Prostate gland (tissue), 2 donors: ENCODE data around the gene HEATR5B. TPM values are rescaled to one million over a fixed set of nuclear protein-coding genes. Genes with fewer than 3 reads are reported as not detected.
"Not testable (repeated sequence)": the region's sequence is repeated elsewhere in the genome, so short reads cannot be mapped to it uniquely, and the experiment has no call there.

Experiments used
- DNase-seq: peaks from one replicate; pipeline ENCODE4 v3.0.0-alpha.2; 2019; ENCODE audit warnings: low spot score
- H3K27ac ChIP-seq, 2 donors: fragments of 200-600 bp; sonication (generic); 2 replicates each; pipeline ENCODE4 v1.5.1; 2017 to 2019
- H3K27me3 ChIP-seq: fragments of 200-600 bp; sonication (generic); replicated peaks from 2 replicates; pipeline ENCODE4 v1.5.1; 2019; ENCODE audit not compliant: insufficient read depth
- H3K36me3 ChIP-seq, 2 donors: fragments of 200-600 bp; sonication (generic); 1 replicate in 1 of 2; 2 replicates in 1 of 2; pipeline versions ENCODE4 v1.5.1 to v1.8.1; 2017 to 2019
- H3K4me1 ChIP-seq: fragments of 200-600 bp; sonication (generic); replicated peaks from 2 replicates; pipeline ENCODE4 v1.5.1; 2019
- H3K4me3 ChIP-seq, 2 donors: fragments of 200-600 bp; sonication (generic); 2 replicates each; pipeline ENCODE4 v1.5.1; 2017 to 2019
- H3K9me3 ChIP-seq: fragments of 200-600 bp; sonication (generic); 2 replicates; pipeline ENCODE4 v1.5.1; 2017
- CTCF ChIP-seq, 4 experiments: fragments of 200-600 bp in 2 of 4; fragments of 450-650 bp in 2 of 4; sonication (generic) in 2 of 4; IDR thresholded peaks; 1 replicate in 3 of 4; 2 replicates in 1 of 4; pipeline ENCODE4 v1.5.1; 2016 to 2019; ENCODE audit warnings: antibody characterized with exemption in 4 of 4, mild to moderate bottlenecking in 2 of 4, moderate library complexity in 2 of 4
- POLR2A ChIP-seq: fragments of 450-650 bp; IDR thresholded peaks from one replicate; pipeline ENCODE4 v1.6.1; 2016; ENCODE audit warnings: antibody characterized with exemption, mild to moderate bottlenecking
- POLR2AphosphoS5 ChIP-seq: sonication (generic); formaldehyde crosslinking; IDR thresholded peaks from one replicate; pipeline ENCODE4 v1.6.1; 2017; ENCODE audit warnings: antibody characterized with exemption
- WGBS: methylation state at CpG from one replicate; pipeline ENCODE4 v1.1.5; 2018; 5-methylcytosine and 5-hydroxymethylcytosine counted together
- intact Hi-C: fragments of 100-400 bp; cut with DNase I; formaldehyde crosslinking; loops from one replicate; pipeline ENCODE4 v1.14.2; 2022
- total RNA-seq, 2 donors: library from RNA; depleted of rRNA; stranded (reverse); fragments of >200 nt; gene quantifications; one replicate each; pipeline ENCODE4 v1.1.0, GENCODE V29; 2016

HEATR5B gene
- total RNA-seq, 2 donors from 2014 or later: 31.1 to 37.4 TPM

DNA sequence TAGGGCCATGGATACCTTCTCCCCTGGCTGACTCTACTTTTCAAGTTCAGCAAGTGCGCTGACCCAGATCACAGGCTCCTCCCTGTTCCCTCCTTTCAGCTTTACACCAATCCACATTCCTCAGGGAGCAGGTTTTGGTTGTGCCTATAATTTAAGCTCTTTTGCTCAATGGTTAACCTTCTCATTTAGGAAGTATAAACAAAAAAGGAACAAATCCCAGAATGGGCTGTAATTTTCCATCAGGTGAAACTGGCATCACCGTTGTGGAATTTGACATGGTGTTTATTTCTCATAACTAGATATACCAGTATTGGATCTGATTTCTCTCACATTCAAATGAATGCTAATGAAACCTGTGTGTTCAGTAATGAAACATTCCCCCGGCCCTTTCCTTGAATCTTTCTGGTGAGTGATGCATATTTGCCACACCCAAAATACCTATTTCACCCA, 131.4 kb downstream of the HEATR5B start:
- no peak for DNase-seq
- Histone ChIP-seq H3K9me3 (no peaks in the 10 kb centered on the region), H3K27me3 (no peaks in the 10 kb centered on the region), H3K4me1 (no peaks in the 10 kb centered on the region), H3K4me3 (no peak overlapping the region), H3K36me3 (no peaks in the 10 kb centered on the region), H3K27ac (no peak overlapping the region)
- WGBS: 52% methylated on average over 3 of the region's 3 CpGs
- intact Hi-C loops: no loop called here
- TF ChIP-seq CTCF (IDR thresholded peaks at IDR 0.05): no peak
- TF ChIP-seq POLR2A: no peak
- TF ChIP-seq POLR2AphosphoS5: no peak

GRCh38 chr2:36951574-36951973, 132.6 kb downstream of the HEATR5B start:
- Histone ChIP-seq H3K9me3 (no peaks in the 10 kb centered on the region), H3K27ac (no peak overlapping the region), H3K36me3 (no peaks in the 10 kb centered on the region), H3K4me3 (no peak overlapping the region), H3K4me1 (no peaks in the 10 kb centered on the region), H3K27me3 (no peaks in the 10 kb centered on the region)
- no peak for DNase-seq
- intact Hi-C loops: no loop called here
- no peak for TF ChIP-seq POLR2AphosphoS5
- no peak for TF ChIP-seq POLR2A
- TF ChIP-seq CTCF (IDR thresholded peaks at IDR 0.05): no peak
- 91% methylated on average over 7 of the region's 7 CpGs for WGBS

GRCh38 chr2:36951027-36951518, 133.1 kb downstream of the HEATR5B start:
- Histone ChIP-seq H3K4me3 (no peak overlapping the region), H3K36me3 (no peaks in the 10 kb centered on the region), H3K27ac (no peak overlapping the region), H3K4me1 (no peaks in the 10 kb centered on the region), H3K27me3 (no peaks in the 10 kb centered on the region), H3K9me3 (no peaks in the 10 kb centered on the region)
- intact Hi-C loops: no loop called here
- no peak for DNase-seq
- TF ChIP-seq POLR2A (no peak), POLR2AphosphoS5 (no peak), CTCF (IDR thresholded peaks at IDR 0.05) (no peak)
- 94% methylated on average over 2 of the region's 2 CpGs for WGBS

- intact Hi-C loops: no loop called here
- Histone ChIP-seq H3K4me1 (no peaks in the 10 kb centered on the region), H3K4me3 (no peak overlapping the region), H3K9me3 (no peaks in the 10 kb centered on the region), H3K36me3 (no peaks in the 10 kb centered on the region), H3K27me3 (no peaks in the 10 kb centered on the region), H3K27ac (no peak overlapping the region)
- no peak for DNase-seq
- no peak for TF ChIP-seq POLR2A
- no peak for TF ChIP-seq CTCF (IDR thresholded peaks at IDR 0.05)
- no peak for TF ChIP-seq POLR2AphosphoS5
- WGBS: 66% methylated on average over 1 of the region's 1 CpG
These were observed 134.3 kb downstream of the HEATR5B start for GRCh38 chr2:36949845-36950244.

DNA sequence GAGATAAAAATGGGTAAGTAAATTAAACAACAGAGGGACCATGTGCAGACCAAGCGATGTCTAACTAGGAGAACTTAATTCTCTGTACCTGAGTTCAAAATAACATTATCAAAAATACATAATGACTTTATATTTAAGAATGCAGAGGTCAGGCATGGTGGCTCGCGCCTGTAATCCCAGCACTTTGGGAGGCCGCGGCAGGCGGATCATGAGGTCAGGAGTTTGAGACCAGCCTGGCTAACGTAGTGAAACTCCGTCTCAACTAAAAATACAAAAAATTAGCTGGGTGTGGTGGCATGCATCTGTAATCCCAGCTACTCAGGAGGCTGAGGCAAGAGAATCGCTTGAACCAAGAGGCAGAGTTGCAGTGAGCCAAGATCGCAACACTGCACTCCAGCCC, 138.9 kb downstream of the HEATR5B start:
- H3K4me1 ChIP-seq, H3K27me3 ChIP-seq, H3K9me3 ChIP-seq, DNase-seq, intact Hi-C loops, H3K36me3 ChIP-seq, H3K27ac ChIP-seq, H3K4me3 ChIP-seq: not testable (repeated sequence)
- WGBS: 94% methylated on average over 10 of the region's 10 CpGs
